ENCODE results near the gene NMB. TPM values are rescaled to one million over a fixed set of nuclear protein-coding genes. Genes with fewer than 3 reads are reported as not detected.

NMB gene
- total RNA-seq, 1 donor from 2014 or later = 12.3 TPM

DNA sequence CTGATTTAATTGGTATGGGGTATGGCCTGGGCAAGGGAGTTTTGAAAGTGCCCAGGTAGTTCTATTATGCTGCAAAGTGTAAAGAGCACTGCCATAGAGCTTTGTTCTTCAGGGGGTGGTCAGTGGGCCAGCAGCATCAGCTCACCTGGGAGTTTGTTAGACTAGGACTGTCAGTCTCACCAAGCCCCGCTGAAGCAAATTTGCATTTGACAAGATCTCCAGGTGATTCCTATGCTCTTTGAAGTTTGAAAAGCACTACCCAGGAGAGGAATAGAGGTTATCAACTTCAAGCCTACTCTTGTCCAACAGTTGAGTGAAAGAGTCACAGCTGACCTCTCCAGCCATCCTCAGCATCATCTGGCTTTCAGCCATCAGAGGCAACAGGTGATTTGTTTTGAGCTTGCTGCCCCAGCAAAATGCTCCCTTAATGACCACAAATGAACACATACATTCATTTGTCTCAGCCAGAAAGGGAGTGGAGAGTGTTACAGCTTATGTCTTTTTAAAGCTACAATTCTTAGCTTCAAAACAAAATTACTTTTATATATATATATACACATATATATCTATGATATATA, 49.2 kb downstream of the NMB start:
- no peaks in the 10 kb centered on the region for H3K9me3 ChIP-seq
- no peak for TF ChIP-seq POLR2AphosphoS5 (IDR thresholded peaks at IDR 0.05; ENCODE audit: insufficient read depth in 1 of 2, low read depth in 1 of 2)
- TF ChIP-seq, protein P1, sequence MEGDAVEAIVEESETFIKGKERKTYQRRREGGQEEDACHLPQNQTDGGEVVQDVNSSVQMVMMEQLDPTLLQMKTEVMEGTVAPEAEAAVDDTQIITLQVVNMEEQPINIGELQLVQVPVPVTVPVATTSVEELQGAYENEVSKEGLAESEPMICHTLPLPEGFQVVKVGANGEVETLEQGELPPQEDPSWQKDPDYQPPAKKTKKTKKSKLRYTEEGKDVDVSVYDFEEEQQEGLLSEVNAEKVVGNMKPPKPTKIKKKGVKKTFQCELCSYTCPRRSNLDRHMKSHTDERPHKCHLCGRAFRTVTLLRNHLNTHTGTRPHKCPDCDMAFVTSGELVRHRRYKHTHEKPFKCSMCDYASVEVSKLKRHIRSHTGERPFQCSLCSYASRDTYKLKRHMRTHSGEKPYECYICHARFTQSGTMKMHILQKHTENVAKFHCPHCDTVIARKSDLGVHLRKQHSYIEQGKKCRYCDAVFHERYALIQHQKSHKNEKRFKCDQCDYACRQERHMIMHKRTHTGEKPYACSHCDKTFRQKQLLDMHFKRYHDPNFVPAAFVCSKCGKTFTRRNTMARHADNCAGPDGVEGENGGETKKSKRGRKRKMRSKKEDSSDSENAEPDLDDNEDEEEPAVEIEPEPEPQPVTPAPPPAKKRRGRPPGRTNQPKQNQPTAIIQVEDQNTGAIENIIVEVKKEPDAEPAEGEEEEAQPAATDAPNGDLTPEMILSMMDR (IDR thresholded peaks at IDR 0.05) = no peak
- no peak for TF ChIP-seq POLR2A (IDR thresholded peaks at IDR 0.05)
- peaks cover 0 to 3% of the 10 kb centered on the region in 2 donors for H3K36me3 ChIP-seq
- H3K4me1 ChIP-seq = no peaks in the 10 kb centered on the region
- no peak overlapping the region for H3K4me3 ChIP-seq
- no peak for DNase-seq (ENCODE audit: extremely low spot score in 2 of 2)
- H3K27ac ChIP-seq = no peak overlapping the region
- intact Hi-C loops (cut with DNase I) = no loop called here
- no peaks in the 10 kb centered on the region for H3K27me3 ChIP-seq

DNA sequence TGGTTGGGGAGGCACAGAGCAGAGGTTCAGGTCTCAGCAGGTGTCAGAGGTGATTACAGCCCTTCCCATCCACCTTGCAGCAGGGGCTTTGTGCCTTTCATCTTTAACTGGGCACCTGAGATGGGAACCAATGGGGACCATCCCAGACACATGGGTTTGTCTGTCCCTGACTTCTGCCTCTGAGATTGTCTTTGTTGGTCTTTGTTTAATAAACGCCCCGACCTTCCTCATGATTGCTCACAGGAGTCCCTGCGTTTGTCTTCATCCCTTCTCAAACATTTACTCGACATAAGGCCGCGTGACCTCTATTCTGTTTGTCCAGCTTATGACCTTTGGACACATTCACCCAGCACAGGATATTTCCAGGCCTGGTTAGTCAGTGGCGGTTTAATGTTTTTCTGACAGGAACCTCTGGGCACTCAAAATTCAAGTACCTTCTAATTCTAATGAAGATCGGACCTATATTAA, 51.3 kb downstream of the NMB start:
- intact Hi-C loops (cut with DNase I) = no loop called here
- no peak for TF ChIP-seq POLR2A (IDR thresholded peaks at IDR 0.05)
- TF ChIP-seq, protein P1 (IDR thresholded peaks at IDR 0.05) = no peak
- no peak for TF ChIP-seq POLR2AphosphoS5 (IDR thresholded peaks at IDR 0.05; ENCODE audit: insufficient read depth in 1 of 2, low read depth in 1 of 2)
- Histone ChIP-seq H3K27me3 (no peaks in the 10 kb centered on the region), H3K4me3 (no peak overlapping the region), H3K9me3 (no peaks in the 10 kb centered on the region), H3K4me1 (peaks cover 5% of the 10 kb centered on the region), H3K27ac (no peak overlapping the region), H3K36me3 (peaks cover 0 to 3% of the 10 kb centered on the region in 2 donors)
- DNase-seq (ENCODE audit: extremely low spot score in 2 of 2) = no peak

DNA sequence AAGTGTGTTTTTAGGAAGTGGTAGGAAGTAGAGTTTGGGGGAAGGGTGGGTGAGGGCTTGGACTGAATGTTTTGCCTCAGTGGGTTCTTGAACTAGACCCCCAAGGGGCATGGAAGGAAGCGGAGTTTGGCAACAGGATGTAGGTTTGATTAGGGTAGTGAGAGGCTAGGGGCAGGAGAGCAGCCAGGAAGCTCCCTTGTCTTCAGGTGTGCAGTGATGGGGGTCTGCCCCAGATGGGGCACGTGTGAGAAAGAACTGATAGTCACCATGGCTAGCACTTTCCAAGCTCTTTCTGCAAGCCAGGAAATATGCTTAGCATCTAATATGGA, 52.5 kb downstream of the NMB start:
- intact Hi-C loops (cut with DNase I) = no loop called here
- Histone ChIP-seq H3K4me3 (no peak overlapping the region), H3K36me3 (peaks cover 0 to 3% of the 10 kb centered on the region in 2 donors), H3K4me1 (peaks cover 11% of the 10 kb centered on the region), H3K27me3 (no peaks in the 10 kb centered on the region), H3K27ac (no peak overlapping the region), H3K9me3 (no peaks in the 10 kb centered on the region)
- DNase-seq (ENCODE audit: extremely low spot score in 2 of 2) = no peak
- TF ChIP-seq, protein P1 (IDR thresholded peaks at IDR 0.05) = no peak
- TF ChIP-seq POLR2A (IDR thresholded peaks at IDR 0.05) = no peak
- no peak for TF ChIP-seq POLR2AphosphoS5 (IDR thresholded peaks at IDR 0.05; ENCODE audit: insufficient read depth in 1 of 2, low read depth in 1 of 2)

Other genes starting within 250 kb of the NMB start
- gene ZSCAN2, start 57.2 kb downstream of the NMB start, total RNA-seq = 7.9 TPM
- 24.1 TPM for gene WDR73, start 3.9 kb downstream of the NMB start, total RNA-seq
- gene SEC11A, start 57.9 kb upstream of the NMB start, total RNA-seq = 99.2 TPM
- 21.6 TPM for gene ZNF592, start 90.4 kb upstream of the NMB start, total RNA-seq
- gene ALPK3, start 159.2 kb upstream of the NMB start, total RNA-seq = 2.5 TPM
- gene SLC28A1, start 226.5 kb upstream of the NMB start, total RNA-seq = not detected